HG03066 (cell line): ENCODE measurements around the gene TMEM97.

Experiments
- ATAC-seq: cut with Tn5 transposase; IDR thresholded peaks from one replicate; pipeline ENCODE4 v1.9.1; 2021; ENCODE audit warnings: low read depth; ENCODE audit not compliant: unreplicated experiment

Gene TMEM97

DNA sequence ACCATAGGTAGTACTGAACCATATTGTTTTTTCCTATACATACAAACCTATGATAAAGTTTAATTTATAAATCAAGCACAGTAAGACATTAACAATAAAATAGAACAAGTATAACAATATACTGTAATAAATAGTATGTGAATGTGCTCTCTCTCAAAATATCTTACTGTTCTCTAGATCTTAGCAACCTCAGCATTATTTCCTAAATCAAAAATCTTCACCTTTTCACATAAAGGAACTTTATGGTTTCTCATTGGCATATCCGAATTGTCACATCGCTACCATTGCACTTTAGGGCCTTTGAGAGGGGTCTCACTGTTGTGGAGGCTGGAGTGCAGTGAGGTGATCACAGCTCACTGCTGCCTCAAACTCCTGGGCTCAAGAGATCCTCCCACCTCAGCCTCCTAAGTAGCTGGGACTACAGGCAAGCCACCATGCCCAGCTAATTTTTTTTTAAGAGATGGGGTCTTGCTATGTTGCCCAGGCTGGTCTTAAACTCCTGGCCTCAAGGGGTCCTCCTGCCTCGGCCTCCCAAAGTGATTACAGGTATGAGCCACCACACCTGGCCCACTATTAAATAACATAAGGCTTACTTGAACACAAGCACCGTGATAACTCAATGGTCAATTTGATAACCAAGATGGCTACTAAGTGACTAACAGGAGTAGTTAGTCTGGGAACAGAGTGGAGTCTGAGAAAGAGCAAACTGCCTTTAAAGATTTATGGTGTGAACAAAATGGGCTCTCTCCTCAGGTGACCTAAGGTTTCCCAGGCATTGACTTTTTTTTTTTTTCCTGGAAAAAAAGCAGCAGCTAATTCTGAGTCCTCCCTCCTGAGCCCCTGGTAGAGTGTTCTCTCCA, 2.9 kb upstream of the TMEM97 start:
- no peak for ATAC-seq

DNA sequence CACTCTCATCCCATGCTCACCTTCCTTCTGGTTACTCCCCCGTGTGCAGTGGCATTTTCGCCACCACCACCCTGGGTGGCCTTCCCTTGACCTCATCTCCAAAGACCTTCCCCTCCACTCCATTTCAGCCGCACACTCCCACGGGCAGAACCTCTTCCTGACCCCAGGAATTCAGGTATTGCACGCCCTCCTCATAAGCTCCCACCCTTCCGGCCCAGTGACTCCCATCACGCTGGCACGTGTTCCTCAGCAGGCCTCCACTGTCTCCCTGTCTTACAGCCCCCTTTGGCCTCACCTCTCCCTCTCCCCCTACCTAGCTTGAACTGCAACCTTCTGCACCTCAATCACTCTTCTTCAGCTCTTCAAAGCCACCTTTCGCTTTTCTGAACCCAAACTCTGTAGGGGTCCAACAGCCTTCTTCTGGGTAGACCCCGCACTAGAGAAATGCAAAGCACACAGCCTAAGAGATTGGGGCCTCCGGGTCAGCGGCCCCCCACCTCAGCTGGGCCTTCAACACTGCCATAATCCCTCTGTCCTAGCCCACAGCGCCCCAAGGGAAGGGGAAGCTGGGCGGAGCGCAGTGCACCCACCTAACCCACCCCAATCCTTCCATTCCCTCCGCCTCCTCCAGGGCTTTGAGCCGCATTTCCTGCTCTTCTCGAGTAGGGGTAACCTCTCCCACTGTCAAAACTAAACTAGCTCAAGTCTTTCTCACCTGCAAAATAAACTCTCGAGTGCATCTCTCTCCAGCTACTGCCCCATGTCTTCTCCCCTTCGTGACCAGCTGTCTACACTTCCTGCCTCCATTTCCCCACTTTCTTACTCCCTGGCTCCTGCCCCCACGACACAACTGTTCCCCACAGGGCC, 1.7 kb upstream of the TMEM97 start:
- no peak for ATAC-seq

DNA sequence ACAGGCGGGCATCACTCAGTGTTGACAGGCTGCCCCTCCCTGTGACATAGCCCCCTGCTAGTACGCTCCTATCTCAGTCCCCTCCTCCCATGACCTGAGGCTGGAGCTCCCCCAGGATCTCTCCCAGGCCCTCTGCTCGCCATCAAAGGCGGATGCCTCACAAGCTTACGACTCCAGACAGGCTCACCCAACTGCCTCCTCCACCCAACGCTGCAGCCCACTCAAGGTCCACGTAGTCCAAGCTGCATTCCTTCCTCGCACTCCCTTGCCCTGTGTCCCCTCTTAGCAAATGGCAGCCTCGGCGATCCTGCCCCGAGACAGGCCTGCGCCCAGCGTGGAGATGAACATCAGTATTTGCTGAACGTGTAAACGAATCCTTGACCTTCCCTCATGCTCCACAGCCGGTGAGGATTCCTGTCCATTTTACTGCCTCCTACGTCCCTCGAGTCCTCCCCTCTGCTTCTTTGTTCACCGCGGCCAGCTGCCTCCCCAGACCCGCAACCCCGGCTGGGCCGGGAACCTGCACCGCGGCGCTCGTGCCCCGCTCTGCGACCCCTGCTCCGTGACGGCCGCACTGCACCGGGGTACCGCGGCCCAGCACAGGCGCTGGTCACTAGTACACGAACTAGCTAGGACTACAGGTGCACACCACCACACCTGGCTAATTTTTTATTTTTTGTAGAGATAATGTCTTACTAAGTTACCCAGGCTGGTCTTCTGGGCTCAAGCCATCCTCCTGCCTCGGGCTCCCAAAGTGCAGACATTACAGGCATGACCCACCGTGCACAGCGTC, 838 bp upstream of the TMEM97 start:
- ATAC-seq: peak; percentile 17

DNA sequence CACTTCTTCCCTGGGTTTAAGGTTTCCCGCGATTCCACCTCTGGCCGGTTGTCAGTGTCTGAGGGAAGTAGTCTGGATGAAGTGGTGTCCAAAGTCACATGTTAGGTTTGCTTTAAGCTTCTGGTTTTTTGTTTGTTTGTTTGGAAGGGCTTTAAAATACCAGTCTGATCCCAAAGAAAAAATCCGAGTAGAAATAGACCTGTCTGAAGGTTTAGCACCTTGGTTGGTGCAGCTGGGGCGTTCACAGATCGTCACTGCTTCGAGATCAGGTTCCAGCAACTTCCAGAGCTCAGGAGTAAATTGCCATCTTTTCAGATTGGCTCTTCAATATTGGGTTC, 567 bp downstream of the TMEM97 start:
- no peak for ATAC-seq

DNA sequence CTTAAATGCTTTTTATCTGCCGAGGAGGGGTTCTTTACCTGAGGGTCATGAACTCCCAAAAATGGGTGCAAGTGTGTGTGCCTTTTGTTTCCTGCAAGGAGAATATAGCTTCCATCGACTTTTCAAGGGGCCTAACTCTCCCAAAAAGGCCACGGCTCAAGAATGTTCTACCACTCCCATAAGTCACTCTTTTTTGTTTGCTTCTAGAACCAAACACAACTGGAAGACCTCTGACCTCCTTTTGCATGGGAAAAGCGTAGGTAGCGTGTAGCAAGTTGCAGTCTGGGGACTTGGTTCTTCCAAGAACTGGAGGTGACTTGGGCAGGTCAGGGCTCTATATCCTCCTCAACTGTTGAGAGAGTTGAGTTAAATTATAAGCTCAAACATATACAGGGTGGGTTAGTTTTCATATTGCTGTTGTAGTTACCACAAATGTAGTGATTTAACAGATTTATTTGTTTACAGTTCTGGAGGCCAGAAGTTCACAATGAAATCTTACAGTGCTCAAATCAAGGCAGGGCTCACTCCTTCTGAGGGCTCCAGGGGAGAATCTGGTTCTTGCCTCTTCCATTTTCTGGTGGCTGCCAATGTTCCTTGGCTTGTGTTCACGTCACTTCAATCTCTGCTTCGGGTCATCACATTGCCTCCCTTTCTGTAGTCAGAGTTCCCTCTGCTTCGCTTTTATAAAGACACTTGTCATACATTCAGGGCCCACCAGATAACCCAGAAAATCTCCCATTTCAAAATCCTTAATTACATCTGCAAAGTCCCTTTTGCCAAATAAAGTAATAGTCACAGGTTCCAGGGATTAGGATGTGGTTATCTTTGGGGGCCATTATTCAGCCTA, 1.4 kb downstream of the TMEM97 start:
- no peak for ATAC-seq

DNA sequence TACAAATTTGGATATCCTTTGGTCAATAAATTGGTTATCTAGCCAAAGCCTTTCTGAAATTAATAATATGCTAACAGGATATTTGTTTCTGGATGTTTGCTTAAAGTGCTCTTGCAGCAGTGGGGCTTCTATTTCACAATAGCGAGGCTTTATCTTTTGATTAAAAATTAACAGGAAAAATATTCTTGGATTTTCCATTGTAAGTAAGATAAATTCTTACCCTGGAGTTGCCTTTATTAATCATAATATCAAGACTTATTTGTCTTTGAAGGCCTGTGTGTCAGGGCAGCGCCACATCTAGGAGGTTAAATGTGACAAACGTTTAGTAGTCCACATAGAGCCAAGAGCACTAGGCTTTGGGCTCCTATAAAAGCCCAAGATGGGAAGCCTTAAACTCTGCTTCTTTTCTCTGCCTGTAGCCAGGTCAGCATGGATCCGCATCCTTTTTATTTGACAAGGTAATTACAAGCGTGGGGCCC, 5.3 kb downstream of the TMEM97 start:
- ATAC-seq: no peak

DNA sequence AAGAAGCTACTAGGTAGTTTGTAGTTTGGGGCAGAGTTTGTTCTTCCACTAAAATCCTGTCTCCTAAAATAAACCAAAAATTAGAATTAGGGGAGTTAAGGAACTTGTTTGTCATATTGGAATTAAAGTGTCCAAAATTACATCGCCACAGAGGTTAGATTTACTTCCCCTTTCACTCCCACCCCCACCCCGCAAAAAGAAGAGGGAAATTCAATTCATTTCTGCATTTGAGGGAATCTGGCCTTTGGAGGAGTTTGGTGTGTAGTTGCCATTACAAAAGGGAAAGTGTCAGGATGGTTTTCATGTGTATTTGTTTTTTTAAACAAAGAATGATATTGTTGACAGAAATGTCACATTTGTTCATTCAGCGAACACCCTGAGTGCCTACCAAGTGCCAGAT, 5.8 kb downstream of the TMEM97 start:
- ATAC-seq: no peak

DNA sequence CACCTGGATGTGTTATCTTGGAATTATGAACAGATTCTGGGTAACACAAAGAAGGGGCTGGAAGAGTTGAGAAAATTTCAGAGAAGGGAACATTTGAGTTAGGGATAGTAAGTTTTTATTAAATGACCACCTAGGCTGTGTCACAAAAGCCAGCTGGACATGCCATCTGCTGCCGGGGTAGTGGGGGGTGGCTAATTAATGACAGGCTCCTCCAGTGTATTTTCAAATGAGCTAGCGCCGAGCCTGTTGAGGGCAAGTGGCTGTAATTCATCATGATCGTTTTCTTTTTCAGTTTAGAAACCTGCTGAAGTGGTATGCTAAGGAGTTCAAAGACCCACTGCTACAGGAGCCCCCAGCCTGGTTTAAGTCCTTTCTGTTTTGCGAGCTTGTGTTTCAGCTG, 6.2 kb downstream of the TMEM97 start:
- ATAC-seq: no peak

DNA sequence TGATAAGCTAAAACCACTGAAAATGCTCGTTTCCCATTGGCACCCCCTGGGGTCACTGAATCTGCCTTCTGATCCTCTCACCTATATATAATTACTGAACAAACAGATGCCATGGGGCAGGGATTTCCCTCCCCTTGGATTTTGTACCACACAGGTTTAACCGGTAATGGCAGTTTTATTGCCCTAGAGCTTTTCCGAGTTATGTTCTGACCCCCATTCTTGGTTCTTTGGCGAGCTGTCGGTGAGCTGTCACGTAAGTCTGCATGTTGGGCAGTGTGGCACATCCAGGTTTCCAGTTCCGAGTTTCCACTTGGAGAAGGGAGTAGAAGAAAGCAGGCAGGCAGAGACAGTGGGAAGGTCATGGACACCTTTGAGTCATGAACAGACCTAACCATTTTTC, 7.1 kb downstream of the TMEM97 start:
- ATAC-seq: no peak

DNA sequence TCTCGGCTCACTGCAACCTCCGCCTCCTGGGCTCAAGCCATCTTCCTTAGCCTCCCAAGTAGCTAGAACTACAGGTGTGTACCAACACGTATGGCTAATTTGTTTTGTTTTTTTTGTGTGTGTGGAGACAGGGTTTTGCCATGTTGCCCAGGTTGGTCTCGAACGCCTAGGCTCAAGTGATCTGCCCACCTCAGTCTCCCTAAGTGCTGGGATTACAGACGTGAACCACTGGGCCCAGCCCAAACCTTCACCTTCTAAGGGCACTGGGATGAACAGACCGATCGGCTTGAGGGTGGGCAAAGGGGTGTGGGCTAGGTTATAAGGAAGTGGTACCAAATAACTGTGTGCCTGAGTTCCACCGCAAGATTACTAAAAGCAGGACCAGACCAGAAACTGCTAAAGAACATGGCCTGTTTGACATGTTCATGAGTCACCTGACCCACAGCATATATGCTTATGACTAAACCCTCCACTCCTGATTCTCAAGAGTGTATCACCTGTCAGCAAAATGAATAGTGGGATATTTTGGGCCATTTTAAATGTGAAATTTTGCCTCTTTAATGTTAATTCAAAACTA, 8.1 kb downstream of the TMEM97 start:
- ATAC-seq: no peak

DNA sequence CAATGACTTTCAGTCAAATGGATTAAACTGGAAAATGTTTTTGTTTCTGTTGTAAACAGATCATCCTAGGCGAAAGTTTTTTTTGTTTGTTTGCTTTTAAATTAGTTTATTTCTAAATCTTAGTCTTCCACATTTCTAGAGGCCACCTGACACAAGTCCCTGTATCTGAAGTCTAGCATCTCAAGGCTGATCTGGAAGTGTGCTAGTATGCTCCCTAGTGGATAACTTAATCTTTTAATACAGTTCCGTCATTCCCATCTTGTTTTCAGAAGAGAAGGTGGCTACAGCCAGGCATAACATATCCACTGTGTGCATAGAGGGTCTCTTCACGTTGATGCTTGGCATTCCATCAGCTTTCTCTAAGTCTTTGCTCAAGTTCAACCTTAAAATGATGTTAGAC, 8.7 kb downstream of the TMEM97 start:
- ATAC-seq: no peak

DNA sequence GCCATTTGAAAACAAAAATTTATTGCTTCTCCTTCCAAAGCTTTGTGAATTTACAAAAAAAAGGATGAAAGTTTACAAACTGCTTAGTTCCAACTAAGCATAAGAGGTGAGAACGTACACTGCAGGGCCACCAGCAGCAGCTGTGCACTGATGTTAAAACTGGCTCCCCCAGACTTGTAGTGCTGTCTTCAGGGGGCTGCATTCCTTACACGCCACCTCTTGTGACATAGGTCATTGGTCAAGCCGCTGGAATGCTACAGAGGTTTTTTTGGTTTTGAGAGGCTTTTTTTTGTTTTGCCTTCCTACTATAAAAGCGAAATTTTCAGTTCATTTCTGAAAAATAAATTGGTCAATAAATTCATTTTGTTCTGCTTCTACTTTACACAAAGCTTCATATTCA, 9.3 kb downstream of the TMEM97 start:
- ATAC-seq: no peak

DNA sequence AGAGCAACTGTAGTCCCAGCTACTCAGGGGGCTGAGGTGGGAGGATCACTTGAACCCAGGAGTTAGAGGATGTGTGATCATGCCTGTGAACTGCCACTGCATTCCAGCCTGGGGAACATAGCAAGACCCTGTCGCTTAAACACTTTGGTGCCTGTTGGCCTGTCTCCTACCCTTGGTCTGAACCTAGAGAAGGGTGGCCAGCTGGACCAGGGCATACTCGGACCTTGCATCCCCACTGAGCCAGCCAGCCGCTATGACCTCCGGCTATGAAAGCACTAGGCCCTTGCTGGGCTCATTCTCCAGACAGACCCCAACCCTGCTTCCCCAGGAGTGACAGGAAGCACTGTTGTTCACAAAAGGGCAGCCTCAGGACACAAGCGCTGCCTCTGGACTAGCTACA, 11.7 kb downstream of the TMEM97 start:
- ATAC-seq: no peak

DNA sequence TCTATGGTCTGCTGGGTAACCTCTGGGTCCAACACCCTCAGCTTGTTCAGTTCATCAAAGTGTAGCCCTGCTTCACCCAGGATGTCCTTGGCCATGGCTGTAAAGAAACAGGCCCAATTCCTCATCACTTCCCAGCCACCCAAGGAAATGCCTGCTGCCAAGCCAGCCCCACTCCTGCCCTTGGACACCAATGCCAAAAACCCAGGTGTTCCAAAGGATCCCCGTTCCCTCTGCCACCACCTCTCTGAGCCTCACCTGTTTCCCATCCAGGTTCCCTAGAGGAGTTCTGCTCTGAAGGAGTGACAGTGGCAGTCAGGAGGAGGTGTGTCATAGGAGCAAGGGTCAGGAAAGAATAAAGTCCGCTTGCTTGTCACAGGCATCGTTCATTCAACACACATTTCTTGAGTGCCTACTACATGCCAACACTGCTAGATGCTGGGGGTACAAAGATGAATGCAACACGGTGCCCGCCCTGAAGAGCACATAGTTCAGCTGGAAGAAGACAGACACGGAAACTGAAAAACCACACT, 13.0 kb downstream of the TMEM97 start:
- ATAC-seq: no peak

DNA sequence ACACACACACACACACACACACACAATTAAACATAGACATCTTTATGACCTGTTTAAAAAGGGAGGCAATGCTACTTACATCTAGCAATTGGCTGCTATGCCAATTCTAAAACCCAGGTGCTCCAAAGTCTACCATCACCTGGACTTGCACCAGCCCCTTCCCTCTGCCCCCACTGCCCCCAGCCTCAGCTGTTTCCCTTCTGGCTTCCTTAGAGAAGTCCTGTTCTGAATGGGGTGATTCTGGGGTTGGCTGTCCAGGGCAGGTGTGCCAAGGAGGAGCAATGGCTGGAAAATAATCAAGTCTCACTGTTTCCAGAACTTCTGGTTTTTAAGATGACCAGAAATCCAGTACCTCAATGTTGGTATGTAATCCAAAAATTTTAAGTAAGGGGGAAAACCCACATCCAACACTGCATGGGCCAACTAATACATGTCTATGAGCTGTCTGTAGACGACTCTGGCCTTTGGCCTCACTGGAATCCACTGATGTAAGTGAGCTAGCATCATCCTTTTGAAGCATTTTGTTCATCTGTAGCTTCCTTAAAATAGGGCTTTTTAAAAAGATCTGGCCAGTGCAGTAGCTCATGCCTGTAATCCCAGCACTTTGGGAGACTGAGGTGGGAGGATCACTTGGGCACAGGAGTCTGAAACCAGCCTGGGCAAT, 14.2 kb downstream of the TMEM97 start:
- ATAC-seq: no peak

DNA sequence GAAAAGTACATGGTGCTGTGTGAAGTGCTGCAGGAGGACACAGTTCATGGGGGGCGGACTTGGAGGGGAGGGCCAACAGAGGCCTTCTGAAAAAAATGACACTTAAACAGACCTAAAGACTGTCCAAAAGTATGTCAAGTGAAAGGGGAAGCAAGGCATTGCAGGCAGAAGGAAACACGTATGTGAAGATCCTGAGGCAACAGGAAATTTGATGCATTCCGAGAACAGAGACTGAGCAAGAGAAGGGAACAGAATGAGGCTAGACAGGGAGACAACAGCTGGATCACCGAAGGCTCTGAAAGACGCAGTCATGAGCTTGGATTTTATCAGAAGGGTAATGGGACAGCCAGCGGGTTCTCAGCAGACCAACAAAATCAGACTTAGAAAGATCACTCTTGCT, 15.2 kb downstream of the TMEM97 start:
- no peak for ATAC-seq

DNA sequence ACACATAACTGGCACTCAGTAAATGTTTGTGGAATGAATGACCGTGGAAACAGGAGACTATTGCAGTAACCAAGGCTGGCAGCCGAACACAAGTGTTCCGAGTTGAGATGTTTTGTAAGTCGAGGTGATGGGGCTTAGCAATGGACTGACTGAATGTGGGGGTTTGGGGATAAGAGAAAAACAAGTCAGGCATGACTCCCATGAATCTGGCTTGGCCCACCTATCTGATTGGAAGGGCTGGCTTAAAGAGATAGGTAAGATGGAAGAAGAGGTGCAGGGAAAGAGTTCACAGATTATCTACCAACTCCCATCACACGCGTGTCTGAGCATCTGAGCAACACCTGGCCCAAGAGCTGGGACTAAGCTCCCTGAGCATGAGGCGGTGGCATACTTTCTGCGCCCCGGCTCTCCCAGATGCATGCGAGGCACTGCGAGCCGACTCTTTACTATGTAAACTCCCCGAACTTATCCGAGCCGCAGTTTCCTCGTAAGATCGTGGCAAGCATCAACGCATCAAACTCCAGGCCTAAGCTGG, 15.7 kb downstream of the TMEM97 start:
- ATAC-seq: no peak

DNA sequence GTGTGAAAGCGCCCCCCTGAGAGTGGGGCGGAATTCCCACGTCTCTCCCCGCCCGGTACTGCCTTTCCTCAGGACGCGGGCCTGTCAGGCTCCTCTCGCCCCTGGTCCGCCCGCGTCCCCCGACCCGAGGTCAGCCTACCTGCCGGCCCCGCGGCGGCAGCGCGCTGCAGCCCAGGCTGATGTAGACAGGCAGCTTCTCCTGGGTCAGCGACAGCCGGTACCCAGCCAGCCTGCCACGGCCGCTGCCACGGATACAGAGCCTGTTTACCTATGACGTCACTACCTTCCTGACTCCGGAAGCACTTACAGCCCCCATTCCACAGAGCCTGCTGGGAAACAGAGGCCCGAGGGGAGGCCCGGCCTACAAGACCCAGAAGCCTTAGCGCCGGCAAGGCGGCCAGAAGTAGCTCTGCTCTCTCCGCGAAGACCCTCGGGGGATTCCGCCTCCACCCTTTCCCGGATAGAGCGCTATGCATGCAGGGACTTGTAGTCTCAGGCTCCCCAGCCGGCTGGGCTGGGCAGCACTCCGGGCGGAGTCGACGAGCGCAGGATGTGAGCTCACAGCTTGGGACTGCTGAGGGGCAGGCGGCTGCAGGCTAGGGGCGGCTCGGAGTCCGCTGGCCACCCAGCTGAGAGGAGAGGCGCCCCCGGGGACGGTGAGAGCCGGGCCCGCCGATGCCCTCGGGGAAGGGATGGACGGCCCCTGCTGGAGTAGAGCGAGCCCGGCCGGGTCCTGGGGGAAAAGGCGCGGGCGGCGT, 16.4 kb downstream of the TMEM97 start, which contains the start of the genes IFT20 and TNFAIP1:
Gene IFT20 (minus strand): TSS at position 272 of the 758 bp plus-strand sequence. CDS start 3,487 bp downstream, outside the sequence.
Gene TNFAIP1 (plus strand): TSS at position 561 of the 758 bp plus-strand sequence. CDS start 3,761 bp downstream, outside the sequence.
- peak; percentile 97 for ATAC-seq
